ENCODE results near the gene WDR41.
A peak's percentile ranks its signal among the peaks of the same experiment; 100 is the strongest.
"Not testable (repeated sequence)": the region's sequence is repeated elsewhere in the genome, so short reads cannot be mapped to it uniquely, and the experiment has no call there.

WDR41 gene, protein sequence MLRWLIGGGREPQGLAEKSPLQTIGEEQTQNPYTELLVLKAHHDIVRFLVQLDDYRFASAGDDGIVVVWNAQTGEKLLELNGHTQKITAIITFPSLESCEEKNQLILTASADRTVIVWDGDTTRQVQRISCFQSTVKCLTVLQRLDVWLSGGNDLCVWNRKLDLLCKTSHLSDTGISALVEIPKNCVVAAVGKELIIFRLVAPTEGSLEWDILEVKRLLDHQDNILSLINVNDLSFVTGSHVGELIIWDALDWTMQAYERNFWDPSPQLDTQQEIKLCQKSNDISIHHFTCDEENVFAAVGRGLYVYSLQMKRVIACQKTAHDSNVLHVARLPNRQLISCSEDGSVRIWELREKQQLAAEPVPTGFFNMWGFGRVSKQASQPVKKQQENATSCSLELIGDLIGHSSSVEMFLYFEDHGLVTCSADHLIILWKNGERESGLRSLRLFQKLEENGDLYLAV

GRCh38 chr5:77491783-77492652 lies at the start of gene WDR41:
TSS of gene WDR41 (minus strand) at chr5:77492316. CDS start at chr5:77492220, 96 bp downstream.
- DNase-seq = peak; percentile 87

DNA sequence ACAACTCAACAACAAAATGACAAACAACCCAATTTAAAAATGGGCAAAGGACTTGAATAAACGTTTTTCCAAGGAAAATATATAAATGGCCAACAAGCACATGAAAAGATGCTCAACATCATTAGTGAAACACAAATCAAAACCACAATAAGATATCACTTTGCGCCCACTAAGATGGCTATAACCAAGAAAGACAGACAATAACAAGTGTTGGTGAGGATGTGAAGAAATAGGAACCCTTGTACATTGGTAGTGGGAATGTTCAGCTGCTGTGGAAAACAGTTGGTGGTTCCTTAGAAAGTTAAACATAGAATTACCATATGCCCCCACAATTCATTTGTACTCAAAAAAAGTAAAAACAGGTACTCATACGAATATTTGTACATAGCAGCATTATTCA lies 39.2 kb upstream of the WDR41 start:
- DNase-seq = no peak

GRCh38 chr5:77518304-77518703 lies 26.2 kb upstream of the WDR41 start:
- peak; percentile 13 for DNase-seq

- DNase-seq = no peak
These were observed 22.3 kb upstream of the WDR41 start for GRCh38 chr5:77514457-77514856.

DNA sequence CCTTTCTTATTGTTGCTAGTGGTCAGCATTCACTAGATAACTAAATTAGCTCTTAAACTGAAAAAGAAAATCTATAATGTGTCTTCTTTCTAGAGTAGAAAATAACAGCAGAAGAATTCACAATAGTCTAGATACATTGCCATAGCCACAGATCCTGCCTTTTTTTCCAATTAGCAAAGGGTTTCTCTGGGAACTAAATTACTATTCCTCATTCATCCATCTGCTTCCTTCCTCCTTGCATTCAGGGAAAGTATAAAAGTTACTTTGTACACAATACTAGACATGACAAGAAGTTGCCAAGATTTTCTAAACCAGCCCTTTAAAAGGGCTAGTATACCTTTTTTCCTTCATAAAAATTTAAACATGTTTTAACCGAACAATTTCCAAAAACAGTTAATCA lies 21.2 kb upstream of the WDR41 start:
- DNase-seq = no peak

- not testable (repeated sequence) for DNase-seq
These were observed 9.0 kb upstream of the WDR41 start for GRCh38 chr5:77501132-77501531.

DNA sequence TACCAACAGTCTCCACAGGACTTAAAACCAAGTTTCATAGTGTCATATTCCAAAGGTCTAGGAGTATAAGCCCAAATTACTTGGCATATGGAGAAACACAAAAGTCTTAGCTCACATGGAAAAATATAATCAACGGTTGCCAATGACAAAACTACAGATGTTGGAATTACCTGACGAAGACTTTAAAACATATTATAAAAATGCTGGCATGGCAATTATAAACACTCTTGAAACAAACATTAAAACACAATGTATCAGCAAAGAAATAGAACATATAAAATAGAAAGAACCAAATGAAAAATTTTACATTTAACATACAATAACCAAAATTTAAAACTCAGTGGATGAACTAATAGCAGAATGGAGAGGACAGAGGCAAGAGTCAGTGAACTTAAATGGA lies 7.9 kb upstream of the WDR41 start:
- DNase-seq = no peak

DNA sequence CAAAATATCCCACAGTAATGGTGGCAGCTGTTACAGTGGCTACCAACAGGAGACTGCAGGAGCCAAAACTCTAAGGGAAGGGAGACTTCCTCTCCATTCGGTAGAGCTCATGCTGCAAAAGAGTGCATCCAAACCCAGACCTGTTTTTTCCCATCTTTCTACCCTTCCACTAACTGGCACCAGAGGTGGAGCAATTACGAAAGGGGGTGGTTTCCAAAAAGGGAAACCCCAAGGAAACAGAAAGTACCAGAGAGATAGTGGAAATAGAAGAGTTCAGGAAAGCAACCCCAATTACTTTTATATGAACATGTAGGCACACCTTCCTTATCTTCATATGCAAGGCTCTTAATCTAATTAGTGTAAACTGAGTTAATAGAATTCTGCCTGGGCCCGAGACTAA lies 7.3 kb upstream of the WDR41 start:
- no peak for DNase-seq

DNA sequence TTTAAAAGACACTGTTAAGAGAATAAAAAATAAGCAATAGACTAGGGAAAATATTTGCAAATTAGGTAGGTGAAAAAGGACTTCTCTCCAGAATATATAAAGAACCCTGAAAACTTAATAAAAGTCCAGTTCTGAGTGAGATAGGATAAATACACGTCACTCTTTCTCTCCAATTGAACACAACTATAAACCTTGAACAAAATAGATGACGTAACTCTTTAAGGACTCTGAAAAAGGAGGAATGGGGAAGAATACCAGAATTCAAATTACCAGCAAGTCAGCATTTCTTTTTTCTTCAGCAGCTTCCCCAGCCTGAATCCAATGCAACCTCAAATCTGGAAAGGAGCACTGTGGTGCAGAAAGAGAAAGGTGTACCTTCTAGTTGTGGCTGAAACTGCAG lies 6.8 kb upstream of the WDR41 start:
- DNase-seq = peak; percentile 5

GRCh38 chr5:77494935-77495334 lies 2.8 kb upstream of the WDR41 start:
- DNase-seq = no peak

- DNase-seq = peak; percentile 48
These were observed 511 bp upstream of the WDR41 start for GRCh38 chr5:77492653-77493000.

DNA sequence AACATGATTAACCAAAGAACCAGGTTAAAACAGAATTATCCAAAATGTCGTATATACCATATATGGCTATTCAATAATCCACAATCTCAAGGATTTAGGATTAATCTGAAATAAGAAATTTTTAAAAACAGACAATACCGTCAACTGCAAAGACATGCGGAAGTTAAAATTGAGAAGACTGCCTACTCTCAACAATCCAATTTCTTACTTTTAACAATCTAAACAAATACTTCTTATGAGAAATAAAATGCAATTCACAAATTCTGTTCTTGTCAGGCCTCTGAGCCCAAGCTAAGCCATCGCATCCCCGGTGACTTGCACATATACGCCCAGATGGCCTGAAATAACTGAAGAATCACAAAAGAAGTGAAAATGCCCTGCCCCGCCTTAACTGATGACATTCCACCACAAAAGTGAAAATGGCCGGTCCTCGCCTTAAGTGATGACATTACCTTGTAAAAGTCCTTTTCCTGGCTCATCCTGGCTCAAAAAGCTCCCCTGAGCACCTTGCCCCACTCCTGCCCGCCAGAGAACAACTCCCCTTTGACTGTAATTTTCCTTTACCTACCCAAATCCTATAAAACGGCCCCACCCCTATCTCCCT lies 1.3 kb downstream of the WDR41 start:
- DNase-seq = peak; percentile 18

- no peak for DNase-seq
These were observed 5.7 kb downstream of the WDR41 start for GRCh38 chr5:77486344-77486962.

- DNase-seq = peak; percentile 87
These were observed 8.4 kb downstream of the WDR41 start for GRCh38 chr5:77483682-77484081.

GRCh38 chr5:77475041-77475440 lies 17.1 kb downstream of the WDR41 start:
- not testable (repeated sequence) for DNase-seq

GRCh38 chr5:77468875-77469274 lies 23.2 kb downstream of the WDR41 start:
- DNase-seq = not testable (repeated sequence)

DNA sequence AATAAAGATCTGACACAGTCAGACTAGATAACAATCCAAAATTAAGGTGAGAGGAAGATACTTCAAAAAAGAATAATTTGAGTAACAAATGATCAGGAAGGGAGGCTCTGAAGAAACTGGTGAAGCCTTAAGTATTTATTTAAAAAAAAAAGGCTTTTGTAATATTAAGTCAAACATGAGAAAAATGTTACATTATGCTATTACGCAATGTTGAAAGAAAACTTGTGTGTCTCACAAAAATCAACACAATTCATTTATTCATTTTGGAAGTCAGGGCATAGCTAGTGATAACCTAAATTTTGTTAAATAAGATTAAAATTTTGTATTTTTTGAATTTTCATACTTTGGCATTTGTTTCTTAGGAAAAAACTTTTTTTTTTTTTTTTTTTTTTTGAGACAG lies 28.2 kb downstream of the WDR41 start:
- no peak for DNase-seq

GRCh38 chr5:77461287-77461686 lies 30.8 kb downstream of the WDR41 start:
- DNase-seq = no peak

- no peak for DNase-seq
These were observed 38.0 kb downstream of the WDR41 start for GRCh38 chr5:77454123-77454522.

DNA sequence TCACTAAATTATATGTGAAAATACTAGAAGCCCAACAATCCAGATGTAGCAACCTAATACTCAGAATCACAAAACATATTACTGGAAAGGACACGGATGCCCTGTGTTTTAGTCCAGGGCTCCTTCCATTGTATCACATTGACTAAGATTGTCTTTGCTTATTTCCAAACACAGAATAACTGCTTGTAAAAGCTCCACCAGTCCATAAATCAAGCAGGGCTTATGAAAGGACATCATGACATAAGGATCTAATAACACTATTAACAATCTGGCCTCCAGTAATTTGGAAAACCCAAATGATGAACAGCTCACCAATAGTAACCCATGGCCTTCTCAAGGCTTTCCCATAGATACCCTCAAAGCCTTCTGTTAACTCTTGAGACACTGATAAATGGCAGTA lies 39.8 kb downstream of the WDR41 start:
- no peak for DNase-seq

GRCh38 chr5:77449981-77450380 lies 42.1 kb downstream of the WDR41 start:
- peak; percentile 44 for DNase-seq

DNA sequence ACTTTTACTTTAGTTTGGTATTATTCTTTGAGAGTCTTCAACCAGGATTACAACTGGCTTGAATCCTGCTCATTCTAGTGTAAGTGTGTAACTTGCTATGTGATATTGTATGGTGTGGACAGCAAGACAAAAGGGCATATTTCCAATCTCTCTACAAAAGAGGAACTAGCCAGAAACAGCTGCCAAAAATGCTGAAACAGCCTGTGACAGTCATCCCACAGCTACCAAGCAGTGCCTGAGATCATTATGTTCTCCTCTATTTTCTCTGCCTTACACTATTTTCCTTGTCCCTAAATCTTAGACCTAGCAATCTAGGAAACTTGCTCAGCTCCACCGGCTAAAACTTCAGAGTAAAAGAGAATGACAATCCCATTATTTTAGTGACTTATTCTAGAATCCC lies 42.8 kb downstream of the WDR41 start:
- DNase-seq = peak; percentile 82

GRCh38 chr5:77448831-77449230 lies 43.3 kb downstream of the WDR41 start:
- no peak for DNase-seq
